HG02938 (cell line): ENCODE data around the gene UBE2M.
"Not testable (repeated sequence)": the region's sequence is repeated elsewhere in the genome, so short reads cannot be mapped to it uniquely, and the experiment has no call there.

ENCODE experiments used
- ATAC-seq: cut with Tn5 transposase; IDR thresholded peaks from one replicate; pipeline ENCODE4 v1.9.1; 2021; ENCODE audit warnings: mild to moderate bottlenecking, moderate library complexity; ENCODE audit not compliant: unreplicated experiment

The UBE2M gene

DNA sequence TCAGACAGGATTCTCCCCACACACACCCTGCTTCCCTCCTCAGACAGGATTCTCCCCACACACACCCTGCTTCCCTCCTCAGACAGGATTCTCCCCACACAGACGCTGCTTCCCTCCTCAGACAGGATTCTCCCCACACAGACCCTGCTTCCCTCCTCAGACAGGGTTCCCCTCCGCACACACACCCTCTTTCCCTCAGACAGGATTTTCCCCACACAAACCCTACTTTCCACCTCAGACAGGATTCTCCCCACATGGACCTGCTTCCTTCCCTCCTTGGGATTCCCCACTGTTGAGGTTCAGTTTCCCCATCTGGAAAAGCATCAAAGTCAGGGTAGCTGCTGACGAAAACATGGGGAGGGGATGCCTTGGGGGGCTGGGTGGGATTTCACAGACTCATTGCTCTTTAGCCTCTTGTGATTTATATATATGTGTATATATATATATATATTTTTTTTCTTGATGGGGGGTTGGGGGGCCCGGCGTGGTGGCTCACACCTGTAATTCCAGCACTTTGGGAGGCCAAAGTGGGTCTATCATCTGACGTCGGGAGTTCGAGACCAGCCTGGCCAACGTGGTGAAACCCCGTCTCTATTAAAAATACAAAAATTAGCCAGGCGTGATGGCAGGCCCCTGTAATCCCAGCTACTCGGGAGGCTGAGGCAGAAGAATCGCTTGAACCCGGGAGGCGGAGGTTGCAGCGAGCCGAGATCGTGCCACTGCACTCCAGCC lies 15.6 kb downstream of the UBE2M start:
- not testable (repeated sequence) for ATAC-seq

GRCh38 chr19:58539169-58539559 lies 19.2 kb downstream of the UBE2M start:
- not testable (repeated sequence) for ATAC-seq

- no peak for ATAC-seq
These were observed 19.9 kb downstream of the UBE2M start for GRCh38 chr19:58538257-58539168.

- no peak for ATAC-seq
These were observed 21.3 kb downstream of the UBE2M start for GRCh38 chr19:58536852-58537798.

DNA sequence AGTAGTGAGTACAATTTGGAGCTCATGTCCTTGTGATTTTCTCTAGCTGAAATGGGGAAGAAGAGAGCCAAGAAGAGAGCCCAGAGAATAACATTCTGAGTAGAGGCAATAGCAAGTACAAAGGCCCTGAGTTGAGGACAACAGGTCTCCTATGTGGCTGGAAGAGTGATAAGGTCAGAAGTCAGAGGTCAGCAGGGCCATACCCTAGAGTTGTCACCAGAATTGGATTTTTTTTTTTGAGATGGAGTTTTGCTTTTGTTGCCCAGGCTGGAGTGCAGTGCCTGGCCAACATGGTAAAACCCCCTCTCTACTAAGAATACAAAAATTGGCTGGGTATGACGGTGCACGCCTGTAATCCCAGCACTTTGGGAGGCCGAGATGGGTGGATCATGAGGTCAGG lies 22.6 kb downstream of the UBE2M start:
- no peak for ATAC-seq

DNA sequence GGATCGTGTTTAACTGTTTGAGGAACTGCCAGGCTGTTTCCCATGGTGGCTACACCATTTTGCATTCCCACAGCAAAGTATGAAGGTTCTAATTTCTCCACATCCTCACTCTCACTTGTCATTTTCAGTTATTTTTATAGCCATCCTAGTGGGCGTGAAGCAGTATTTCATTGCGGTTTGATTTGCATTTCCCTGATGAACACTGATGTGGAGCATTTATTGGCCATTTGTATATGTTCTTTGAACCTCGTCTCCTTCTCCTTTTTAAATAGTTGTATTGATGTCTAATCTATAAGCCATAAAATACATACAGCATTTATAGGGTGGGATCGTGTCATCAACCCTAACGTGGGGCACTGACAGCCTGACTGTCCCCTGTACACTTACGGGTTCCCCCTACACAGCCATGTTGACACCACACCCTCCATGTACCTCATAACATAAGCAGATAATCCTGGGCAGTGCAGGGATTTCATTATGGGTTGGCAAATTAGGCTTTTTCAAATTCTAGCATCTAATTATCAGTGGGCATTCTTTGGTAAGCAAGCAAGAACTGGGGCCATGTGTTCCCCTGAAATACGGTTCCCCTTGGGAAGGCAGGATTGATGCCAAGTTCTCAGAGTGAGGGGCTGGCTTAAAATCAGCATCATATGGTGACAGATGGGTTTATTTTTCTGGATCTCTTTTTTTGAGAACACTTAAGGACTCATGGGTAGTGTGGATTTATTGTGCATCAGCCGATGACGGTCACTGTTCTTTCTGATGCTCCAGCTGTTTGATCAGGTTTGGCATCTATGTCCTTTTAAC lies 27.2 kb downstream of the UBE2M start:
- ATAC-seq, result no peak

GRCh38 chr19:58529405-58529804 lies 29.0 kb downstream of the UBE2M start:
- no peak for ATAC-seq

DNA sequence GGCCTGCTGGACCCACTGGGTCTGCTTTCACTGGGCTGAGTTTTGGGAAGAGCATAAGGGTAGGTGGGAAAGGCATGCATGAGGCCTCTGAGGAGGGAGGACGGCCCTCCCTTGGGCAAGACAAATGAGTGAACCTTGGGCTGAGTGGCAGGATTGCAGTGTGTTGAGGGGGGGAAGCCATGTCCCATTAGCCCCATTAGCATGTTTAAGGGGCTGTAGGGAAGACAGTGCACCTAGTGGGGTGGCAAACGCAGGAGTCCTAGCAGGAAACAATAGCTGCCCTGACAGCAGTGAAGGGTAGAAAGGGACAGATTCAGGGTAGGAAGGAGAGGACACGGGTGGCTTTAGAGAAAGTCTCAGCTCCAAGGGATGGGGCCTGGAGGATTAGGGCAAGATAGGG lies 35.7 kb downstream of the UBE2M start:
- ATAC-seq, result no peak

- ATAC-seq, result no peak
These were observed 36.8 kb downstream of the UBE2M start for GRCh38 chr19:58521651-58522050.

GRCh38 chr19:58520257-58520599 lies 38.2 kb downstream of the UBE2M start:
- ATAC-seq, result no peak

- ATAC-seq, result peak; percentile 84
These were observed 38.8 kb downstream of the UBE2M start, which contains the start of gene ZBTB45 for GRCh38 chr19:58519355-58520256. TSS of gene ZBTB45 (minus strand) at chr19:58519810. CDS start at chr19:58517673, 2,137 bp downstream.

DNA sequence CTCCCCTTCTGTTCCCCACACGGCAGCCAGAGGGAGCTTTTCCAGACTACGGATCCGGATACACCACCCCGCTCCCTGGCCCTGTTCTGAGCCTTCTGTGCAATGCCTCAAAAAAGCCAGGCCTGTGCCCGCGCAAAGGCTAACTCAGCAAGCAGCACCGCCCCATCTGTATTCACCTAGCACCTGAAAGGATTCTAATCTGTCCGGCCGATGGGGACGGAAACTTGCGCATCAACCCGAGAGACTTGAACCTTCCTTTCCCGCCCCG lies 39.4 kb downstream of the UBE2M start:
- ATAC-seq, result no peak

DNA sequence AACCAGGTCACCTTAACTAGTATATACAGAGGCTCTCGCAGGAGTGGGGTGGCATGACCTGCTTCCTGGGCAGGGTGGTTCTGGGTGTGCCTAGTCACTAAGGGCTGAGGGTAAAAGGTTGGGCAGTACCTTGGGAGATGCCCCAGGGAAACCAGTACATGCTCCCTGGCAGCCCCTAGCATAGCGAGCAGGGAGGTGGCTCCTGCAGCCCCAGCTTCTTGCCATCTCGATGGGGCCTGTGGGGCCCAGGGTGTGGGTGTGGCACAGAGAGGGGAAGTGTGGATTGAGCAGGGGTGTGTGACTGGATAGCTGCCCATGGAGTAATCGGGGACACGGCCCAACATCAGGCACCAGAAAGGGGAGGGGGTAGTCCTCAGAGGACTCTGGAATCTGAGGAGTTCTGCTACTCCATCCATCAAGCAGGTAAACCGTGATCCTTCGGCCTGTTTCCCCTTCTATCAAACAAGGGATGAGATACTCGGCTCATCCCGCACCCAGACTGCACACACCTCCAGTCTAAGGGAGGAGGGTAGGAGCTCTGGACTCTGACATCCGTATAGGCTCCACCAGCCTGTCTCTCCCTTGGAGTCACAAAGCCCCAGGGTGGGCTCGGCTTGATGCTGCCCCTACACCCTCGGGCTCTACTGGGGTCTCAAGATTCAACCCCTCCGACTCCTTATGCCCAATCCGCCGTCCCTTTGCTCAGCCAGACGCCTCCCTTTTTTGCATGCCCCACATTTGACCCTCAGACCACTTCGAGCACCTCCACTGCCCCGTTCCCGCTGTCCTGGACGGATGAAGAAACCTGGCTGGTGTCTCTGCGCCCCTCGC lies 39.9 kb downstream of the UBE2M start:
- no peak for ATAC-seq

DNA sequence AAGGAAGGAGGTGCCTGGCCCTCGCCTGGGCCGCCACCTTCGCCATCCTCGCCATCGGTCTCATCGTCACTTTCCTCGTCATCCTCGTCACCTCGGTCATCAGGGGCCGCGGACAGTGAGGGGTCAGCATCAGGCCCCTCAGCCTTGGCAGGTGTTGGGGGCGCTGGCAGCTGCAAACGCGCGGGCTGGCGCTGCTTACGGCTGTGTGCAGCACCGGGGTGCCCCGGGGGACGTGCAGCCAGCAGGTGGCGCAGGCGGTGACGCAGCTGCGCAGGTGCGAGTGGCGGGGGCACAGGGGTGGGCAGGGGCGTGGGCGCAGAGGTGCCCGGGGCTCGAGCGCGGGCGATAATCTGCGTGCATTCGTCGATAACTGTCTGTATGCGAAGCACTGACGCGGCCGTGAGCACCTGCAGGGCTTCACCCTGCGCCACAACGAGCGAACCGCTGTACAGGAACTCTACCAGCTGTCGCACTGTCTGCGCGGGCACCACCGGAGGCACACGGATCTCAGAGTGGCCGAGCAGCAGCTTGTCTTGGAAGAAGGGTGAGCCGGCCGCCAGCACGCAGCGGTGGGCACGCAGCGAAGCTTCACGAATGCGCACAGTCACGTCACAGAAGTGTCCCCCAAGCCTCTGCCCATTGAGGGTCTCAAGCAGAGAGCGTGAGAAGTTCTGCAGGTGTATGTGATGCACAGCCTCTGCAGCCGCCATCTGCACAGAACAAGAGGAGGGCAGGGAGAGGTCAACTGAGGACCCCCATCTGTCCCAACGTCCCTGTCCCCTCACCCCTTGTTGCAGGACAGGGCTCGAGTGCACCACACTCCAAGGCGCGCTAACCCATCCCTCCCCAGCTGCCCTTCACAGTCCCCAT lies 41.2 kb downstream of the UBE2M start:
- ATAC-seq, result no peak

DNA sequence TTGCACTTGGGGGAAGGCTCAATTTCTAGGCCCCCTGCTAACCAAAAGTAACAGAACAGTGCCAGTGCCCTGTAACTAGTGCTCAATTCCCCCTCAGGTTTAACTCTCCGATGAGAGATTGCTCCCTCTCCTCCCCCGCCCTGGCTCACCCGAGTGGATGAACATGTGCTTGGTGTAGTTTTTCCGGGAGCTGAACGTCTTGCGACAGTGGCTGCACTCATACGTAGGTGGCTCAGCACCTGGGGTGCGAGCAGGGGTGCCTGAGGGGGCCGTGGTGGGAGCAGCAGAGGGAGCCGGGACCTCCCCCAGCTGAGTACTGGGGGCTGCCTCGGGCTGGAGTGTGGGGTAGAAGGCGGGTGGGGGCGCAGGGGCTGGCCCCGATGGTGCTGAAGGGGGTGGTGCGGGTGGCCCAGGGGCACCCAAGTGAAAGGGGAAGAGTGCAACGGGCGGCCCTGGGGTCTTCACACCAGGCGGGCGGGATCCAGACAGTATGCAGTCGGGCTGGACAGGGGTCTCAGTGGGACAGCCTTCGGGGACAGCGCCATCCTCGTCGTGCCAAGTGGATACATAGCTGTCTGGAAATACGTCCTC lies 42.1 kb downstream of the UBE2M start:
- ATAC-seq, result no peak

DNA sequence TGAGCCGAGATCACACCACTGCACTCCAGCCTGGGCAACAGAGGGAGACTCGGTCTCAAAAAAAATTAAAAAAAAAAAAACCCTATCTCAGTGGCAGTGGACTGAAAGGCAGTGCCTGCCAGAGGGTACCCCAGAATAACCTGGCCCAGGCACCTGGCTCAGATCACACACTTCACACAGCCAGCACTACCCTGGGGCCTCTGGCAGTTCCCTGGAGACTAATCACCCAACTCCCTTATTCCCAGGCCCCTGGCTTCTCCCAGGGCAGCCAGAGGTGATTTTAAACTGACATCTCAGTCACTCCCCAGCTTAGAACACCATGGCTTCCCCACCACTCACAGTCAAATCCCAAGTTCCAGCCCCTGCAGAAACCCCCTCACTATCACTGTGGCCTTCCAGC lies 43.2 kb downstream of the UBE2M start:
- ATAC-seq, result no peak

DNA sequence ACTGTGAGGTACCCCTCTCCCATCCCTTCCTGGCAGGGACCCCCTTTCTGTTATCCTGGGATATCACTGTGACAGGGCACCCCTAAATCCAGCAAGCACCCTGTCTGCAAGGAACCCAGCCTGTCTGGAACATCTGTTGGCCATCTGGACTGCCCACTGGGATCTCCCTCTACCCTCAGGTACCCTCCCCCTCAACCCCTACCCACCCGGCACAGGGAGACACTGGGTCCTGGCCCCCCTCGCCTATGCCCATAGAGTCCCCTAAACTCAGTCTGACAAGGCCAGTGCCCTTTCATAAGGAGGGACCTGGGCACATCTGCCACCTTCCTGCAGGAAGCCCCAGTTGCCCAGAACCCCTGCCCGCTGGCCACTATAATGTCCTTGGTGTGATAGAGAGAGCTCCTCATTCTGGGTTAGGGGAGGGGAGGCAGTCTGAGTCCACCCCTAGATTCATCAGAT lies 43.8 kb downstream of the UBE2M start:
- ATAC-seq, result no peak
